ENCODE measurements around the gene BLVRA.

GRCh38 chr7:43729214-43729923 is 29.1 kb upstream of the BLVRA start, which contains the start of gene COA1:
- TF ChIP-seq BRCA1 (IDR thresholded peaks at IDR 0.05; ENCODE audit: low read depth, low read length), result no peak
- peak; percentile 76 for TF ChIP-seq ELK1 (IDR thresholded peaks at IDR 0.05; ENCODE audit: low read depth, low read length)

Data from GM12878 (cell line).